HUES6 (cell line): ENCODE measurements around the gene TICAM2.
"Not testable (repeated sequence)": the region's sequence is repeated elsewhere in the genome, so short reads cannot be mapped to it uniquely, and the experiment has no call there.

Source experiments
- H3K27ac ChIP-seq: 2 replicates; pipeline ENCODE4 v1.7.0; 2013; ENCODE audit warnings: low read depth, mild to moderate bottlenecking, low read length, inconsistent platforms
- H3K27me3 ChIP-seq: 2 replicates; pipeline ENCODE4 v1.6.1; 2013; ENCODE audit warnings: low read length; ENCODE audit not compliant: control insufficient read depth, insufficient read depth
- H3K36me3 ChIP-seq: 2 replicates; pipeline ENCODE4 v1.6.1; 2013; ENCODE audit warnings: low read length; ENCODE audit not compliant: control insufficient read depth, insufficient read depth
- H3K4me1 ChIP-seq: 2 replicates; pipeline ENCODE4 v1.6.1; 2013; ENCODE audit warnings: low read length; ENCODE audit not compliant: control insufficient read depth, insufficient read depth
- H3K4me3 ChIP-seq: 2 replicates; pipeline ENCODE4 v1.5.1; 2013; ENCODE audit warnings: low read depth, low read length
- H3K9ac ChIP-seq: one replicate; pipeline ENCODE4 v1.6.1; 2013; ENCODE audit warnings: mild to moderate bottlenecking, low read length
- H3K9me3 ChIP-seq: 2 replicates; pipeline ENCODE4 v1.6.1; 2013; ENCODE audit warnings: low read depth, low read length; ENCODE audit not compliant: control insufficient read depth, insufficient read depth

Gene TICAM2

DNA sequence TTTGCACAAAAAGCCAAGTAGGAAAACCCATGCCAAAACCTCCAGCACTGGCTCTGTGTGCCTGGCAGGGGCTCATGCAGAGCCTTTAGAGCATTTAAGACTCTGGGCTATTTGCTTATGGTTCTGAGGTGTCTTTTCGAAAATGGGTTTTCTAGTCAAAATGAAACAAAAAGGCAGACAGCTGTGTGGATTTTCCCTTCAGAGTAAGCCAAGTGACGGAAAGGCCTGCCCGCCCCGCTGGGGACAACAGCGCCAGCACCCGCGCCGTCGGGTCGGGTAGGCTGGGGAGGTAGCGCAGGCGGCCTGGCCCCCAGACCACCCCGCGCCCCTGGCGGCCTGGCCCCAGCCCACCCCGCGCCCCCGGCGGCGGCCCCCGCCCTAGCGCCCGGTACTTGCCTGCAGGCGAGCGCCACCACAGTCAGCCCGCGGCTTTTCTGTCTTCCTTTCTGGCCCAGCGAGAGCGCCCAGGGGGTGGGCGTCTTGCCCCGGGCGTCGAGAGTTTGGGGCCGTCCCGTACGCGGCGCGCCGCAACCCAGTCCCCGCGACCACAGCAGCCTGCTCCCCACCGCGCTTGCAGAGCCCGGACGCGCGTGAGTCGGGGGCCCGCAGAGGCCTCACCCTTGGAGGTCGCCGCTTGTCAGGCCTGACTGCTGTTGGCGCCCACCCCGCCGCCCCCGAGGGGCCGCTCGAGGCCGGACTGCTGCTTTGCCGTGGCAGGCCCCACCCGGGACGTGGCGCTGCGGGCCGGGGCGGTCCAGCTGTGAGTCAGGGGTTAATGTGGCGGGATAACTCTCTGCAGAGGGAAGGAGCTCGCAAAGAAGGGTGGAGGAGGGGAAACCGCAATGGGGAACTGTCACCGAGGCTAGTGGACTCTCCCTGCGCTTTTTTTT lies at the start of gene TICAM2:
Gene TICAM2, minus strand, starts transcription at position 779 of the 890 bp plus-strand sequence. CDS start 21,223 bp downstream, outside the sequence.
- Histone ChIP-seq H3K9me3 (no peaks in the 10 kb centered on the region), H3K4me3 (peak within 1 kb of the TSS; percentile 63), H3K9ac (peak within 1 kb of the TSS; percentile 51), H3K4me1 (peaks cover 18% of the 10 kb centered on the region), H3K27ac (no peak within 1 kb of the TSS), H3K27me3 (no peaks in the 10 kb centered on the region), H3K36me3 (no peaks in the 10 kb centered on the region)

DNA sequence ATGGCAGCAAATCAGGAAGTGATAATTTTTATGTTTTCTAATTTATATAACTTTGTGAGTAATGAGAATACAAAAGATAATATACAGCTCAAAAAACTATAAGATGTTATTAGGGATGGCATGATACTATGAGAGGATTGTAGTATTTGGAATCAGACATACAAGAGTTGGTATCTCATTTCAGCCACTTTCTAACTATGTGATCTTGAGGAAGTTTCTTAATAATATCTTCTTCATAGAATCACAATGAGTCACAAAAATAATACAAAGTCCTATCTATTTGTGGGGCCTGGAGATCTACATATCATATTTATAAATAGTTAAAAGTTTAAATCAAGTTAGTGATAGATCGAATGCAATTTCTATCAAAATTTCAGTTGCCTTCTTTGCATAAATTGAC lies 47.3 kb upstream of the TICAM2 start:
- H3K36me3 ChIP-seq = no peaks in the 10 kb centered on the region
- H3K27me3 ChIP-seq = no peaks in the 10 kb centered on the region
- H3K27ac ChIP-seq = no peak overlapping the region
- H3K4me3 ChIP-seq = no peak overlapping the region
- no peak overlapping the region for H3K9ac ChIP-seq
- H3K9me3 ChIP-seq = no peaks in the 10 kb centered on the region
- no peaks in the 10 kb centered on the region for H3K4me1 ChIP-seq

- Histone ChIP-seq H3K9me3 (no peaks in the 10 kb centered on the region), H3K36me3 (no peaks in the 10 kb centered on the region), H3K9ac (no peak overlapping the region), H3K4me3 (no peak overlapping the region), H3K27me3 (no peaks in the 10 kb centered on the region), H3K4me1 (no peaks in the 10 kb centered on the region), H3K27ac (no peak overlapping the region)
These were observed 45.8 kb upstream of the TICAM2 start for GRCh38 chr5:115648056-115648455.

DNA sequence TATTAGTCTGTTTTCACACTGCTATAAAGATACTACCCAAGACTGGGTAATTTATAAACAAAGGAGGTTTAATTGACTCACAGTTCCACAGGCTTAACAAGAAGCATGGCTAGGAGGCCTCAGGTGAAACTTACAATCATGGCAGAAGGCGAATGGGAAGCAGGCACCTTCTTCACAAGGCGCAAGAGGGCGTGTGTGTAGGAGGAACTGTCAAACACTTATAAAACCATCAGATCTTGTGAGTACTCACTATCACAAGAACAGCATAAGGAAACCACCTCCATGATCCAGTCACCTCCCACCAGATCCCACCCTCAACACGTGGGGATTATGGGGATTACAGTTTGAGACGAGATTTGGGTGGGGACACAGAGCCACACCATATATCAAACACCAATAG lies 43.1 kb upstream of the TICAM2 start:
- H3K27me3 ChIP-seq, H3K36me3 ChIP-seq, H3K9me3 ChIP-seq: not testable (repeated sequence)

GRCh38 chr5:115644046-115644445 lies 41.8 kb upstream of the TICAM2 start:
- no peak overlapping the region for H3K4me3 ChIP-seq
- H3K36me3 ChIP-seq = no peaks in the 10 kb centered on the region
- no peaks in the 10 kb centered on the region for H3K27me3 ChIP-seq
- H3K27ac ChIP-seq = no peak overlapping the region
- H3K9ac ChIP-seq = no peak overlapping the region
- H3K4me1 ChIP-seq = no peaks in the 10 kb centered on the region
- H3K9me3 ChIP-seq = no peaks in the 10 kb centered on the region

More for the DNA sequence above, 43.1 kb upstream of the TICAM2 start:
- not testable (repeated sequence) for H3K9ac ChIP-seq, H3K4me1 ChIP-seq, H3K4me3 ChIP-seq, H3K27ac ChIP-seq

DNA sequence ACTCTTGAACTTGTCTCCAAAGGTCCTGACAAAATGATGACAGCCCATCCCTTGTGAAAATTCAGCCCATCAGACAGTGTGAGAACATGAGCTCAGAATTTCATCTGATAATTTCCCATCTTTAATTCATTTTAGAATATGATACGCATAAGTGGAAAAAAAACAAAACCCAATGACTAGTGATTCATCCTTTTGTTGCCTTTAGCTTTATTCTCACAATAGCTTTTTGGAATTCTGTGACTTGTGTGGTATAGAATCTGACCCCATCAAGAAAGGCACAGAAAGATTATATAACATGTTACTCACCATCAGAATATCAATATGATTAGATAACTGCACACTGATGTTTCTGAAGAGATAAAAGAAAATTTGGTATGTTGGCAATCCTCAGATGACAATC lies 39.7 kb upstream of the TICAM2 start:
- Histone ChIP-seq H3K4me1 (no peaks in the 10 kb centered on the region), H3K36me3 (no peaks in the 10 kb centered on the region), H3K27ac (no peak overlapping the region), H3K9me3 (no peaks in the 10 kb centered on the region), H3K4me3 (no peak overlapping the region), H3K9ac (no peak overlapping the region), H3K27me3 (no peaks in the 10 kb centered on the region)

GRCh38 chr5:115640274-115640673 lies 38.0 kb upstream of the TICAM2 start:
- Histone ChIP-seq H3K4me1 (peaks cover 10% of the 10 kb centered on the region; the same call in 1 of the 2 replicates), H3K9me3 (no peaks in the 10 kb centered on the region), H3K36me3 (no peaks in the 10 kb centered on the region), H3K27me3 (no peaks in the 10 kb centered on the region), H3K4me3 (no peak overlapping the region), H3K27ac (no peak overlapping the region), H3K9ac (no peak overlapping the region)

- Histone ChIP-seq H3K4me1 (peaks cover 13% of the 10 kb centered on the region), H3K27me3 (no peaks in the 10 kb centered on the region), H3K4me3 (no peak overlapping the region), H3K36me3 (no peaks in the 10 kb centered on the region), H3K9ac (no peak overlapping the region), H3K27ac (no peak overlapping the region), H3K9me3 (no peaks in the 10 kb centered on the region)
These were observed 37.1 kb upstream of the TICAM2 start for GRCh38 chr5:115639377-115639776.

DNA sequence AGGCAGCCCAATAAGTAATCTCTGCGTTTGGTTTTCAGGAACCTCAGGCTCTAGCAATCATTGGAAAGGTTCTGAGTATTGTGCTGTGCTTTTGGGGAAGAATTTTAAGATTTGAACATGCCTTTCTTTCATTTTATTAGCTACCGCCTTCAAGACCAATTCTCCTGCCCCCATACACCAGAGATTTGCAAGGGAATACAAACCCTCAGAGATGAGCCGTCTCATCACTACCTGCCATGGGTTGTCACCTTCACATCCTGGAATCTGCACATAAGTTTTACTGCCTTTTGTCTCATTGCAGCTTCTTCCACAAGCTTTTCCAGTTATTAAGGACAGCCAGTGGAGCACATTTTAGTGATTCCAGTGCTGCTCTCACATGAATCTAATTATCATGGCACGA lies 35.2 kb upstream of the TICAM2 start:
- Histone ChIP-seq H3K4me1 (peaks cover 24% of the 10 kb centered on the region), H3K9ac (no peak overlapping the region), H3K27ac (no peak overlapping the region), H3K36me3 (no peaks in the 10 kb centered on the region), H3K9me3 (no peaks in the 10 kb centered on the region), H3K4me3 (no peak overlapping the region), H3K27me3 (no peaks in the 10 kb centered on the region)

DNA sequence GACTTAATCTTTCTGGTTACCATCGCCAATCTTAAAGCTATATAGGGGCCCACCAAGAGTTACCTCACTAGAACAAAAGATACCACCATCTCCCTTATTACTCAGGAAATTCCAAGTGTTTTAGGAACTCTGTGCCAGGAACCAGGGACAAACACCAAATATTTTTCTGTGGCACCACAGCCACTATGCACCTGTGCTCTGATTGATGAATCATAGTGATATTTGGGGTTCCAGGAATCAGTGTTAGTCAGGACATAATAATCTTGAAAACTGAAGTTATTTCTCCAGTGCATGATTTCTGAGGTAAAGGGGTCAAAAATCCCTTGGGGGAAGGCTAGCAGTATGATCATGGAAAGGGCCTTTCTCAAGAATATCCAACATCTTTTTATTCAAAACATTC lies 33.7 kb upstream of the TICAM2 start:
- H3K4me3 ChIP-seq = no peak overlapping the region
- H3K9ac ChIP-seq = no peak overlapping the region
- no peaks in the 10 kb centered on the region for H3K9me3 ChIP-seq
- no peaks in the 10 kb centered on the region for H3K36me3 ChIP-seq
- H3K4me1 ChIP-seq = peaks cover 24% of the 10 kb centered on the region
- no peaks in the 10 kb centered on the region for H3K27me3 ChIP-seq
- no peak overlapping the region for H3K27ac ChIP-seq

- Histone ChIP-seq H3K4me1 (peaks cover 24% of the 10 kb centered on the region), H3K9ac (peak overlapping the region; percentile 32), H3K27me3 (no peaks in the 10 kb centered on the region), H3K9me3 (no peaks in the 10 kb centered on the region), H3K27ac (peak overlapping the region; percentile 14; the same call in 1 of the 2 replicates), H3K4me3 (peak overlapping the region; percentile 49), H3K36me3 (no peaks in the 10 kb centered on the region)
These were observed 32.3 kb upstream of the TICAM2 start for GRCh38 chr5:115634343-115635132.
